Measurements from ENCODE around the gene PPARGC1A.

The PPARGC1A gene

GRCh38 chr4:23835774-23836478 lies 53.9 kb downstream of the PPARGC1A start:
- no peak for TF ChIP-seq CTCF (conservative IDR thresholded peaks at IDR 0.05; ENCODE audit: low read depth, low read length)

GRCh38 chr4:23828779-23829178 lies 61.1 kb downstream of the PPARGC1A start:
- H3K4me3 ChIP-seq (ENCODE audit: low read depth, low read length), result no peak overlapping the region
- TF ChIP-seq CTCF (conservative IDR thresholded peaks at IDR 0.05; ENCODE audit: low read depth, low read length), result no peak
- DNase-seq (ENCODE audit: low read depth), result no peak

More at GRCh38 chr4:23835774-23836478, 53.9 kb downstream of the PPARGC1A start:
- DNase-seq (ENCODE audit: low read depth), result no peak
- no peak overlapping the region for H3K4me3 ChIP-seq (ENCODE audit: low read depth, low read length)

- DNase-seq (ENCODE audit: low read depth), result peak; percentile 3
- no peak for TF ChIP-seq CTCF (conservative IDR thresholded peaks at IDR 0.05; ENCODE audit: low read depth, low read length)
- no peak overlapping the region for H3K4me3 ChIP-seq (ENCODE audit: low read depth, low read length)
Observed at GRCh38 chr4:23828020-23828715, 61.7 kb downstream of the PPARGC1A start.

- no peak for DNase-seq (ENCODE audit: low read depth)
- no peak overlapping the region for H3K4me3 ChIP-seq (ENCODE audit: low read depth, low read length)
- TF ChIP-seq CTCF (conservative IDR thresholded peaks at IDR 0.05; ENCODE audit: low read depth, low read length), result no peak
Observed at GRCh38 chr4:23822181-23822580, 67.7 kb downstream of the PPARGC1A start.

GRCh38 chr4:23819041-23819511 lies 70.8 kb downstream of the PPARGC1A start:
- DNase-seq (ENCODE audit: low read depth), result peak; percentile 19
- H3K4me3 ChIP-seq (ENCODE audit: low read depth, low read length), result no peak overlapping the region
- no peak for TF ChIP-seq CTCF (conservative IDR thresholded peaks at IDR 0.05; ENCODE audit: low read depth, low read length)

GRCh38 chr4:23818097-23818885 lies 71.6 kb downstream of the PPARGC1A start:
- TF ChIP-seq CTCF (conservative IDR thresholded peaks at IDR 0.05; ENCODE audit: low read depth, low read length), result no peak
- no peak overlapping the region for H3K4me3 ChIP-seq (ENCODE audit: low read depth, low read length)
- DNase-seq (ENCODE audit: low read depth), result no peak

Data from choroid plexus epithelial cell (primary cell).